A549 (cell line): ENCODE results near the gene C1QTNF9.

Source experiments
- CTCF ChIP-seq: fragments of >200 bp; sonication (Bioruptor Twin); formaldehyde crosslinking; IDR thresholded peaks from 3 replicates; pipeline ENCODE4 v1.5.1; 2016
- POLR2A ChIP-seq: IDR thresholded peaks from 2 replicates; pipeline ENCODE4 v1.6.1; 2012; ENCODE audit warnings: mild to moderate bottlenecking, low read length
- POLR2AphosphoS2 ChIP-seq: conservative IDR thresholded peaks from 2 replicates; pipeline ENCODE4 v1.6.1; 2012; ENCODE audit warnings: low read length, improper control_type of control experiment, inconsistent platforms
- RNF2 ChIP-seq: fragments of 200-600 bp; sonication (generic); IDR thresholded peaks from 2 replicates; pipeline ENCODE4 v1.6.1; 2016; ENCODE audit warnings: low read depth, mild to moderate bottlenecking, antibody characterized with exemption, moderate library complexity, borderline replicate concordance
- SREBF2 ChIP-seq: fragments of 450-650 bp; IDR thresholded peaks from 2 replicates; pipeline ENCODE4 v1.6.1; 2014; ENCODE audit warnings: mild to moderate bottlenecking, moderate library complexity

- no peak for TF ChIP-seq CTCF
- no peak for TF ChIP-seq SREBF2
- TF ChIP-seq POLR2AphosphoS2, result no peak
- no peak for TF ChIP-seq RNF2
- no peak for TF ChIP-seq POLR2A
Observed at GRCh38 chr13:24353736-24354135, 44.4 kb downstream of the C1QTNF9 start.
